ENCODE results near the gene SPC25. TPM values are rescaled to one million over a fixed set of nuclear protein-coding genes. Genes with fewer than 3 reads are reported as not detected.

Gene SPC25
- total and polyA plus RNA-seq, 2 experiments from 2014 or later: 8.1 to 11.2 TPM

DNA sequence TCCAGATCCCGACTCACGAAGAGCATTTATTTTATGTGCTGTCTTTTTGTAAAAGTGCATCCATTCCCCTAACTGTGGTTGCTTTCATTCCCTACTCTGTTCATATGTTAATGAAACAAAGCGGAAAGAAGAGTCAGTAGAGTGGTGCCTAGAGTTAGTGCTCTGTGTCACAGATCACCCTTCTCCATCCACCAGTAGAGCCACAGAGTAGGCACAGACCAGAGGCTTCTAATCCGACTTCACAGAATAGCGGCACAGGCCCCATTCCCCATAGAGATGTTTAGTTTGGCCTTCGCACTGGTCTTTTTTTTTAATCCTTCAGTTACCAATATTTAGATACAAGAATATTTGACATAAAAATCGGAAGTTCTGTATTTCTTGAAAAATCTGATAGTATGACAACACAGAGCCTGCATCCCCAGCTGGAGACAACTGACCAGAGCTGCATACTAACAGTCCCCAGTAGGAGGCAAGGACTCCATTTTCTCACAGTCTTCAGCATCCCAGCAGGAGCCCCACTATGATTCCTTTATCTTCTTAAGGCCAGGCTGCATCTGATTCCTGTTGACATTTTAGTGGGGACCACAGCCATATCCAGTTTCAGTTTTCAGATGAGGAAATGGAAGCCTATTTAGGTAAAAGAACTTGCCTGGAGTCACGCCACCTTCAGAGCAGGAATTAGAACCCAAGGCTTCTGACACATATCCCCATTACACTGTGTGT lies 17.9 kb upstream of the SPC25 start:
- Histone ChIP-seq H3K36me3 (replicated peaks; ENCODE audit: insufficient read depth, low read depth) (no peaks in the 10 kb centered on the region), H3K4me2 (no peak overlapping the region), H3K27me3 (peaks cover 13% of the 10 kb centered on the region), H3K4me1 (ENCODE audit: insufficient read depth) (no peaks in the 10 kb centered on the region), H3K9me3 (ENCODE audit: low read depth) (no peaks in the 10 kb centered on the region), H2AFZ (no peak overlapping the region), H4K20me1 (ENCODE audit: insufficient read depth, poor library complexity, severe bottlenecking) (no peaks in the 10 kb centered on the region), H3K4me3 (no peak overlapping the region), H3K79me2 (no peaks in the 10 kb centered on the region), H3K27ac (no peak overlapping the region), H3K9me2 (replicated peaks; ENCODE audit: insufficient read depth) (no peaks in the 10 kb centered on the region)
- TF ChIP-seq, protein P1, sequence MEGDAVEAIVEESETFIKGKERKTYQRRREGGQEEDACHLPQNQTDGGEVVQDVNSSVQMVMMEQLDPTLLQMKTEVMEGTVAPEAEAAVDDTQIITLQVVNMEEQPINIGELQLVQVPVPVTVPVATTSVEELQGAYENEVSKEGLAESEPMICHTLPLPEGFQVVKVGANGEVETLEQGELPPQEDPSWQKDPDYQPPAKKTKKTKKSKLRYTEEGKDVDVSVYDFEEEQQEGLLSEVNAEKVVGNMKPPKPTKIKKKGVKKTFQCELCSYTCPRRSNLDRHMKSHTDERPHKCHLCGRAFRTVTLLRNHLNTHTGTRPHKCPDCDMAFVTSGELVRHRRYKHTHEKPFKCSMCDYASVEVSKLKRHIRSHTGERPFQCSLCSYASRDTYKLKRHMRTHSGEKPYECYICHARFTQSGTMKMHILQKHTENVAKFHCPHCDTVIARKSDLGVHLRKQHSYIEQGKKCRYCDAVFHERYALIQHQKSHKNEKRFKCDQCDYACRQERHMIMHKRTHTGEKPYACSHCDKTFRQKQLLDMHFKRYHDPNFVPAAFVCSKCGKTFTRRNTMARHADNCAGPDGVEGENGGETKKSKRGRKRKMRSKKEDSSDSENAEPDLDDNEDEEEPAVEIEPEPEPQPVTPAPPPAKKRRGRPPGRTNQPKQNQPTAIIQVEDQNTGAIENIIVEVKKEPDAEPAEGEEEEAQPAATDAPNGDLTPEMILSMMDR (IDR thresholded peaks at IDR 0.05; ENCODE audit: poor library complexity): no peak
- TF ChIP-seq EZH2 (IDR thresholded peaks at IDR 0.05; ENCODE audit: borderline replicate concordance) (no peak), EZH2phosphoT487 (IDR thresholded peaks at IDR 0.05; ENCODE audit: low read depth, severe bottlenecking, unreplicated experiment) (no peak)
- no peak for DNase-seq (ENCODE audit: low spot score)
- 81% methylated on average over 8 of the region's 8 CpGs for WGBS (ENCODE audit: low lambda C conversion rate, missing lambda C conversion rate)

DNA sequence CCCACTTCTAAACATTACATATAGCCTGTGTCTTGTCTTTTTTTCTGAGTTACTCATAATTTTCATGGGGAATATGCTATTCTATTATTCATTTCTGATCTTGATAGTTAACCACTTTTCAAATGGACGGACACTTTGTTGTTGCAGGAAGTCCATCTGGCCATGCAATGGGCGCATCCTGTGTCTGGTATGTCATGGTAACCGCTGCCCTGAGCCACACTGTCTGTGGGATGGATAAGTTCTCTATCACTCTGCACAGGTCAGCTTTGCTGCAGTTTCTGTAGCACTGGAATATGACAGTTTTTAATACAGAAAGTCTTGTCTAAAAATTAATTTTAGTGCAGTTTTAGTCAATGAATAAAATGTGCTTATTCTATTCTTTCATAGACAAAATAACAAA lies 14.1 kb upstream of the SPC25 start:
- H3K4me2 ChIP-seq: no peak overlapping the region
- H3K9me2 ChIP-seq (replicated peaks; ENCODE audit: insufficient read depth): no peaks in the 10 kb centered on the region
- TF ChIP-seq EZH2 (IDR thresholded peaks at IDR 0.05; ENCODE audit: borderline replicate concordance): no peak
- H3K9me3 ChIP-seq (ENCODE audit: low read depth): no peaks in the 10 kb centered on the region
- no peak overlapping the region for H3K27ac ChIP-seq
- H3K4me1 ChIP-seq (ENCODE audit: insufficient read depth): no peaks in the 10 kb centered on the region
- H3K27me3 ChIP-seq: no peaks in the 10 kb centered on the region
- WGBS (ENCODE audit: low lambda C conversion rate, missing lambda C conversion rate): 94% methylated on average over 3 of the region's 3 CpGs
- no peak for DNase-seq (ENCODE audit: low spot score)
- no peaks in the 10 kb centered on the region for H3K36me3 ChIP-seq (replicated peaks; ENCODE audit: insufficient read depth, low read depth)
- H2AFZ ChIP-seq: no peak overlapping the region
- H4K20me1 ChIP-seq (ENCODE audit: insufficient read depth, poor library complexity, severe bottlenecking): no peaks in the 10 kb centered on the region
- no peaks in the 10 kb centered on the region for H3K79me2 ChIP-seq
- no peak overlapping the region for H3K4me3 ChIP-seq

DNA sequence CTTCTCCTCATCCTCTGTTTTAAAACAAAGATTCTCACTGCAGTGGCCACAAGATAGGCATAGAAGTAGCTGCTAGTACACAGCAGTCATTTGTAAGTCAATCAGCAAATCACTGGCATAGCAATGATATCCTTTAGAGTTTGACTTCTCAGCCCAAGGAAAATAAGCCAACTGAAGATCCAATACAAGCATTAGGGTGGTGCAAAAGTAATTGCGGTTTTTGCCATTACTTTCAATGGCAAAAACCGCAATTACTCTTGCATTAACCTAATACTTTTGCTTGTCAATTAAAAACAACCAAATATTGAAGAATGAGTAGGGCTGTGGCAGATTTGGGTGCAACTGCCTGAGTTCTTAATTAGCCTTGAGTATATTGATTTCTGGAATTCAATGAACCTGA lies 13.7 kb upstream of the SPC25 start:
- Histone ChIP-seq H3K4me3 (no peak overlapping the region), H3K27ac (no peak overlapping the region), H3K79me2 (no peaks in the 10 kb centered on the region), H2AFZ (no peak overlapping the region), H4K20me1 (ENCODE audit: insufficient read depth, poor library complexity, severe bottlenecking) (no peaks in the 10 kb centered on the region), H3K4me1 (ENCODE audit: insufficient read depth) (no peaks in the 10 kb centered on the region), H3K9me3 (ENCODE audit: low read depth) (no peaks in the 10 kb centered on the region), H3K9me2 (replicated peaks; ENCODE audit: insufficient read depth) (no peaks in the 10 kb centered on the region), H3K4me2 (no peak overlapping the region), H3K36me3 (replicated peaks; ENCODE audit: insufficient read depth, low read depth) (no peaks in the 10 kb centered on the region), H3K27me3 (no peaks in the 10 kb centered on the region)
- 94% methylated on average over 2 of the region's 2 CpGs for WGBS (ENCODE audit: low lambda C conversion rate, missing lambda C conversion rate)
- TF ChIP-seq EZH2 (IDR thresholded peaks at IDR 0.05; ENCODE audit: borderline replicate concordance) (no peak), EZH2phosphoT487 (IDR thresholded peaks at IDR 0.05; ENCODE audit: low read depth, severe bottlenecking, unreplicated experiment) (no peak)
- TF ChIP-seq, protein P1 (IDR thresholded peaks at IDR 0.05; ENCODE audit: poor library complexity): no peak
- DNase-seq (ENCODE audit: low spot score): no peak

DNA sequence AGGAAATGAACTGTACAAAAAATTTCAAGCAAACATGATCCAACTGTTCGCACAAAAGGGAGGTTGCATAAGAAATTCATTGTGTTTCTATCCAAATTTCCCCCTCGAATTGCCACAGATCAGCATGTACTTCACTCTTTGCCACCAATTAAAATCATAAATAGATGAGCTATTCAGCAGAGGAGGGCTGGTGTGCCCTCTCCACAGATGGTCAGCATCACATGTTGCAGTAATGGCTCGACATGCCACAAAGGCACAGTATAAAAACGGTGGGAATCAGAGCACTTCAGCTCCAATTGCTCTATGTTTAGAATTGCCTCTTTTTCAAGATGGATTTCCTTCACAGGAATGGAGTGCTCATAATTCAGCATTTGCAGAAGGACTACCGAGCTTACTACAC lies 10.8 kb upstream of the SPC25 start, which contains the start of gene G6PC2:
Gene G6PC2, plus strand, starts transcription at position 289 of the 400 bp plus-strand sequence. Its CDS starts 41 bp downstream, at position 330.
- H2AFZ ChIP-seq: no peak within 1 kb of the TSS
- no peak within 1 kb of the TSS for H3K4me3 ChIP-seq
- H3K4me1 ChIP-seq (ENCODE audit: insufficient read depth): no peaks in the 10 kb centered on the region
- H3K27ac ChIP-seq: no peak within 1 kb of the TSS
- no peak within 1 kb of the TSS for H3K4me2 ChIP-seq
- H3K27me3 ChIP-seq: no peaks in the 10 kb centered on the region
- no peaks in the 10 kb centered on the region for H3K9me2 ChIP-seq (replicated peaks; ENCODE audit: insufficient read depth)
- no peaks in the 10 kb centered on the region for H3K36me3 ChIP-seq (replicated peaks; ENCODE audit: insufficient read depth, low read depth)
- no peak for TF ChIP-seq EZH2 (IDR thresholded peaks at IDR 0.05; ENCODE audit: borderline replicate concordance)
- no peak for TF ChIP-seq EZH2phosphoT487 (IDR thresholded peaks at IDR 0.05; ENCODE audit: low read depth, severe bottlenecking, unreplicated experiment)
- TF ChIP-seq, protein P1 (IDR thresholded peaks at IDR 0.05; ENCODE audit: poor library complexity): no peak
- DNase-seq (ENCODE audit: low spot score): no peak
- no peaks in the 10 kb centered on the region for H3K9me3 ChIP-seq (ENCODE audit: low read depth)
- 86% methylated on average over 5 of the region's 5 CpGs for WGBS (ENCODE audit: low lambda C conversion rate, missing lambda C conversion rate)
- H3K79me2 ChIP-seq: no peaks in the 10 kb centered on the region
- no peaks in the 10 kb centered on the region for H4K20me1 ChIP-seq (ENCODE audit: insufficient read depth, poor library complexity, severe bottlenecking)
